ENCODE data around the gene UBE2O.

- TF ChIP-seq CTCF (IDR thresholded peaks at IDR 0.05; ENCODE audit: low read length) (no peak), EZH2phosphoT487 (IDR thresholded peaks at IDR 0.05; ENCODE audit: low read length) (no peak), EZH2 (optimal IDR thresholded peaks at IDR 0.05; ENCODE audit: low read depth, low read length) (no peak)
Observed at GRCh38 chr17:76427501-76428231, 25.3 kb downstream of the UBE2O start.

Measured in MM.1S (cell line).